ENCODE results near the gene MPC2. TPM values are rescaled to one million over a fixed set of nuclear protein-coding genes. Genes with fewer than 3 reads are reported as not detected.

MPC2 gene
- total and polyA plus RNA-seq, 7 donors: 94.0 to 207 (median 153) TPM

DNA sequence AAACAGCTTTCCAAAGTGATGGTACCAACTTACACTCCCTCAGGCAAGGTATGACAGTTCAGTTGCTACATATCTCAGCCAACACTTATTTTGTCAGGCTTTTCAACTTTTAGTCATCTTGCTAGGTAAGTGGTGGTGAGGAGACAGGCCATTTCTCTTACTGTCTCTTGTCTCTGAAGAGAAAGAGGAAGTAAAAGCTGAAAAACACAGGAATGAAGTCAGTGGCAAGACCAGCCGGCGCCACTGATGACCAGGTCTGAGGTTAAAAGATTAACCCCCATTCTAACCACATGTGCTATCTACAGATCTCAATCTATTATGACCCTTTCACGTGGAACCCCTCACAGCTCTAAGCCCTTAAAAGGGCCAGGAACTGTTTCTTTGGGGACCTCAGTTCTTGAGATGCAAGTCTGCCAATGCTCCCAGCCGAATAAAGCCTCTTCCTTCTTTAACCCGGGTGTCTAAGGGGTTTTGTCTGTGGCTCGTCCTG, 27.1 kb downstream of the MPC2 start:
- no peak for ATAC-seq
- TF ChIP-seq, protein P1, sequence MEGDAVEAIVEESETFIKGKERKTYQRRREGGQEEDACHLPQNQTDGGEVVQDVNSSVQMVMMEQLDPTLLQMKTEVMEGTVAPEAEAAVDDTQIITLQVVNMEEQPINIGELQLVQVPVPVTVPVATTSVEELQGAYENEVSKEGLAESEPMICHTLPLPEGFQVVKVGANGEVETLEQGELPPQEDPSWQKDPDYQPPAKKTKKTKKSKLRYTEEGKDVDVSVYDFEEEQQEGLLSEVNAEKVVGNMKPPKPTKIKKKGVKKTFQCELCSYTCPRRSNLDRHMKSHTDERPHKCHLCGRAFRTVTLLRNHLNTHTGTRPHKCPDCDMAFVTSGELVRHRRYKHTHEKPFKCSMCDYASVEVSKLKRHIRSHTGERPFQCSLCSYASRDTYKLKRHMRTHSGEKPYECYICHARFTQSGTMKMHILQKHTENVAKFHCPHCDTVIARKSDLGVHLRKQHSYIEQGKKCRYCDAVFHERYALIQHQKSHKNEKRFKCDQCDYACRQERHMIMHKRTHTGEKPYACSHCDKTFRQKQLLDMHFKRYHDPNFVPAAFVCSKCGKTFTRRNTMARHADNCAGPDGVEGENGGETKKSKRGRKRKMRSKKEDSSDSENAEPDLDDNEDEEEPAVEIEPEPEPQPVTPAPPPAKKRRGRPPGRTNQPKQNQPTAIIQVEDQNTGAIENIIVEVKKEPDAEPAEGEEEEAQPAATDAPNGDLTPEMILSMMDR (IDR thresholded peaks at IDR 0.05): no peak
- Histone ChIP-seq H3K27me3 (ENCODE audit: insufficient read depth in 3 of 3, low read length in 2 of 3) (no peaks in the 10 kb centered on the region), H3K4me1 (no peaks in the 10 kb centered on the region), H3K4me3 (no peak overlapping the region), H3K9me3 (no peaks in the 10 kb centered on the region), H3K27ac (no peak overlapping the region), H3K36me3 (ENCODE audit: insufficient read depth in 1 of 2, low read depth in 1 of 2) (peaks cover 0 to 6% of the 10 kb centered on the region in 2 donors)
- 84 to 89% (median 88%) methylated on average over 6 of the region's 6 CpGs for WGBS, 3 donors
- intact Hi-C loops (cut with DNase I): no loop called here
- no peak for DNase-seq

DNA sequence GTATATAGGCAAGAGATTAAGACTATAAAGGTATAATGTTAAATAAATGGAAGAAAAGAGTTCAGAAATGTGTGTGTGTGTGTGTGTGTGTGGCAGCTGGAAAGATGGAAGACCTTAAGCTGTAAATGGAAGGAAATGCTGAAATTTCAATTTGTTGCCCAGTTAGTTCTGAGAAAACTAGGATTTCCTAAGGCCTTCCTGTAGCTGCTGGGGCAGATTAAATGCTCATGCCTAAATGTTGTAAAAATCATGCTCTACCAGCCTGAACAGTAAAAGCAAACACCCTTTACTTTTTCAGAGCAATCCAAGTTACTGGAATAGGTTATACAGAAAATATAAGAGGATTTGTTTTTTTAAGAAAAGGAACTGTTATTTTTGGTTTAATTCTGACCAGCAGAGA, 31.2 kb downstream of the MPC2 start:
- H3K27me3 ChIP-seq (ENCODE audit: insufficient read depth in 3 of 3, low read length in 2 of 3): no peaks in the 10 kb centered on the region
- no peak overlapping the region for H3K27ac ChIP-seq
- ATAC-seq: no peak
- DNase-seq: no peak
- intact Hi-C loops (cut with DNase I): no loop called here
- H3K4me1 ChIP-seq: no peaks in the 10 kb centered on the region
- TF ChIP-seq, protein P1 (IDR thresholded peaks at IDR 0.05): no peak
- no peaks in the 10 kb centered on the region for H3K9me3 ChIP-seq
- no peaks in the 10 kb centered on the region for H3K36me3 ChIP-seq (ENCODE audit: insufficient read depth in 1 of 2, low read depth in 1 of 2)
- H3K4me3 ChIP-seq: no peak overlapping the region

DNA sequence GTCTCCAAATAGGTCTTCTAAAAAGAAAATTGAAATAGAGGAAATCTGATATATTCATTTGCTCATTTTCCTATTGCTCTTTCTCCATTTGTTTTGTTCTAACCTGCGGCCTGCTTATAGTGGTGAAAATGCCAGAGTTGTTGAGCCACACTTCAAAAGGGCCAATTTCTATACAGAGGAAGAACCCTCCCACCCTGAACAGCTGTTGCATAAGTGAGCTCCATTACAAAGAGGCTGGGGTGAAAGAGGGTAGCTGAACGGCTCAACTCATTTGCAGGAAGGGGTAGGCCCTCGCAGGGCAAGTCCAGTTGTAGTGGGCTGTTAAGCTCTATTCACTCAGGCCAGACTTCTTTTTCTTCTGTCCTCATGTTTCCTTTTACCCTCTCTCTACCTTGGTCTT, 31.7 kb downstream of the MPC2 start:
- Histone ChIP-seq H3K27ac (no peak overlapping the region), H3K4me1 (no peaks in the 10 kb centered on the region), H3K9me3 (no peaks in the 10 kb centered on the region), H3K27me3 (ENCODE audit: insufficient read depth in 3 of 3, low read length in 2 of 3) (no peaks in the 10 kb centered on the region), H3K4me3 (no peak overlapping the region), H3K36me3 (ENCODE audit: insufficient read depth in 1 of 2, low read depth in 1 of 2) (no peaks in the 10 kb centered on the region)
- TF ChIP-seq, protein P1 (IDR thresholded peaks at IDR 0.05): no peak
- intact Hi-C loops (cut with DNase I): no loop called here
- WGBS, 3 donors: 43 to 50% (median 48%) methylated on average over 3 of the region's 3 CpGs
- ATAC-seq: peak in 1 of 4 donors; percentile 35
- no peak for DNase-seq

DNA sequence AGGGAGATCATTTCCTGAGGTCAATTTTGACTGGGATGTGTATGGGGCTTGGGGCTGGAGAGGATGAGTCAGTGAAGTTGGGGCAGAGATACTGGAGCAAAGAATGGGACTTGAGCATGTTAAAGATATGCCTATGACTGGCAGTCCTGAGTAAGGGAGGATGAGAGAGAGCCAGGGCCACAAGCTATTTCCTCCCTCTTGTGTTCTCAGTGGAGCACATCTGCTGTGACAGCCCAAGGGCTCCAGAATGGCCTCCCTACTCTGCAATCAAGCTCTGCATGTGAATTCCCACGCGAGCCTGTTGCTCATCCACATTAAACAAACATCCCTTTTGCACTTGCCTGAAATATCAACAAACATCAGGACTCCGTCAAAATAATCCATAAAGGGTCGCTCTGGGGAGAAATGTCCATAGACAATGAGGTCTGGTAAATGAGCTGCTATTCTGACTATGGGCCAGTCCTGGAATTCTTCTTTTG, 32.2 kb downstream of the MPC2 start:
- Histone ChIP-seq H3K27me3 (ENCODE audit: insufficient read depth in 3 of 3, low read length in 2 of 3) (no peaks in the 10 kb centered on the region), H3K4me3 (no peak overlapping the region), H3K4me1 (peaks cover 1% of the 10 kb centered on the region), H3K27ac (no peak overlapping the region), H3K9me3 (no peaks in the 10 kb centered on the region), H3K36me3 (ENCODE audit: insufficient read depth in 1 of 2, low read depth in 1 of 2) (no peaks in the 10 kb centered on the region)
- ATAC-seq (peak in 3 of 4 donors; percentile 45 to 54 (median 53)), DNase-seq (no peak)
- TF ChIP-seq, protein P1 (IDR thresholded peaks at IDR 0.05): no peak
- intact Hi-C loops (cut with DNase I): no loop called here
- 69 to 77% (median 73%) methylated on average over 4 of the region's 4 CpGs for WGBS, 3 donors

DNA sequence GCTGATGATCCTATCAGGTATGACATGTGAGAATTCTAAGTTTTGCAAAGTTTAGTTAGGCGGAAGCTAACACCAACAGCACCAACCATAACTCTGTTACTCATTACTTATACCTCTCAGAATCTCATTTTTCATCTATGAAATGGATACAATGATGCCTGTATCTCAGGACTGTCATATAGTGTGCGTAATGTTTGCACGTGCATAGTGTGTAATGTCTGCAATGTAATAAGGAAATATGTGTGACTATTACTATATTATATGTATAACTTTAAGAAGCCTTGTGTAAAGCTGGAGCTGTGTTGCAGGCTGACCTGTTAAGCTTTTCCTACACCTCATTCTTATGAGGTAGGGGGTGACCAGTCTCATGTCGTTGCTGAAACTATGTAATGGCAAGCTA, 36.0 kb downstream of the MPC2 start:
- Histone ChIP-seq H3K9me3 (no peaks in the 10 kb centered on the region), H3K27ac (no peak overlapping the region), H3K27me3 (ENCODE audit: insufficient read depth in 3 of 3, low read length in 2 of 3) (no peaks in the 10 kb centered on the region), H3K4me3 (no peak overlapping the region), H3K4me1 (peaks cover 5% of the 10 kb centered on the region), H3K36me3 (ENCODE audit: insufficient read depth in 1 of 2, low read depth in 1 of 2) (no peaks in the 10 kb centered on the region)
- intact Hi-C loops (cut with DNase I): no loop called here
- DNase-seq (no peak), ATAC-seq (no peak)
- 95 to 96% (median 95%) methylated on average over 4 of the region's 4 CpGs for WGBS, 3 donors
- TF ChIP-seq, protein P1 (IDR thresholded peaks at IDR 0.05): no peak

Data from psoas muscle (tissue), 8 donors.